ENCODE measurements around the gene EDEM2. TPM values are rescaled to one million over a fixed set of nuclear protein-coding genes. Genes with fewer than 3 reads are reported as not detected.
"Not testable (repeated sequence)": the region's sequence is repeated elsewhere in the genome, so short reads cannot be mapped to it uniquely, and the experiment has no call there.

EDEM2 gene
- total and polyA plus RNA-seq, 9 donors = 6.4 to 19.4 (median 13.4) TPM

DNA sequence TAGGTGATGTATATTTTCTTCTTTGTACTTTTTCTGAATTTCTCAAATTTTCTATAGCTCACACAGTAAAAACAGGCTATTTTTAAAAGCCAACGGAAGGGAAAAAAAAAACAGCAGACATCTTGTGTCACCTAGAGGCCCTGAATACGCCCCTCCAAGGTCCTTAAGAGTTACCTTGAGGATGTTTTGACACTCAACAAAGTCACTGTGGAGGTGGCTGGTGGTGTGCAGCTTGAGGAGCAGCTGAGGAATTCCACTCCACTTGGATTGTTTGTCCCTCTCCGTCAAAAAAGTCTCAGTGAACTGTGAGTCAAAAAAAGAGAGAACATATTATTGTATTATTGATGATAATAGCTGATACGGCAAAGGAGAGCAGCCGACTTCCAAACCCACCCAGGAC, 69.3 kb downstream of the EDEM2 start:
- Histone ChIP-seq H3K36me3 (no peaks in the 10 kb centered on the region), H3K4me1 (ENCODE audit: insufficient read depth) (peaks cover 5% of the 10 kb centered on the region), H3K4me3 (no peak overlapping the region), H3K27me3 (no peaks in the 10 kb centered on the region), H3K9me3 (no peaks in the 10 kb centered on the region), H3K27ac (no peak overlapping the region)
- TF ChIP-seq, protein P1, sequence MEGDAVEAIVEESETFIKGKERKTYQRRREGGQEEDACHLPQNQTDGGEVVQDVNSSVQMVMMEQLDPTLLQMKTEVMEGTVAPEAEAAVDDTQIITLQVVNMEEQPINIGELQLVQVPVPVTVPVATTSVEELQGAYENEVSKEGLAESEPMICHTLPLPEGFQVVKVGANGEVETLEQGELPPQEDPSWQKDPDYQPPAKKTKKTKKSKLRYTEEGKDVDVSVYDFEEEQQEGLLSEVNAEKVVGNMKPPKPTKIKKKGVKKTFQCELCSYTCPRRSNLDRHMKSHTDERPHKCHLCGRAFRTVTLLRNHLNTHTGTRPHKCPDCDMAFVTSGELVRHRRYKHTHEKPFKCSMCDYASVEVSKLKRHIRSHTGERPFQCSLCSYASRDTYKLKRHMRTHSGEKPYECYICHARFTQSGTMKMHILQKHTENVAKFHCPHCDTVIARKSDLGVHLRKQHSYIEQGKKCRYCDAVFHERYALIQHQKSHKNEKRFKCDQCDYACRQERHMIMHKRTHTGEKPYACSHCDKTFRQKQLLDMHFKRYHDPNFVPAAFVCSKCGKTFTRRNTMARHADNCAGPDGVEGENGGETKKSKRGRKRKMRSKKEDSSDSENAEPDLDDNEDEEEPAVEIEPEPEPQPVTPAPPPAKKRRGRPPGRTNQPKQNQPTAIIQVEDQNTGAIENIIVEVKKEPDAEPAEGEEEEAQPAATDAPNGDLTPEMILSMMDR (IDR thresholded peaks at IDR 0.05) = no peak
- TF ChIP-seq EP300 (IDR thresholded peaks at IDR 0.05) (no peak), POLR2A (IDR thresholded peaks at IDR 0.05) (no peak)
- WGBS, 3 donors = 92 to 94% (median 93%) methylated on average over 5 of the region's 5 CpGs
- intact Hi-C loops (cut with DNase I) = no loop called here
- DNase-seq = no peak

DNA sequence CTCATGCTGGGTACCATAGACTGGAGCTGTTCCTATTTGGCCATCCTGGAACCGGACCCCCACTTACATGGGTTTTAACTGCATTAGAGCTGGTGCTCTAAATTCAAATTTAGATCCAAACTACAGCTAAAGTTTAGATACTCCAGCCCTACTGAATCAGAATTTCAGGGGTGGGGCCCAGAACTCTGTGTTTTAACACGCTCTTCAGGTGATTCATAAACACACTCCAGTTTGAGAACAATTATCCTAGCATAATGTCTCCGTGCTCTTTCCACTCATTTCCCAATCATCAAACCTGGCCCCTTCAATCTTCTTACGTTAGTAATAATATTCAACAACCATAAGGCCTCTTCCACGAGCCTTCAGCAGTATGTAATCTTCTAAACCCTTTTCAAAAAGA, 69.8 kb downstream of the EDEM2 start:
- no peak overlapping the region for H3K27ac ChIP-seq
- intact Hi-C loops (cut with DNase I) = no loop called here
- no peaks in the 10 kb centered on the region for H3K9me3 ChIP-seq
- no peaks in the 10 kb centered on the region for H3K36me3 ChIP-seq
- no peak overlapping the region for H3K4me3 ChIP-seq
- DNase-seq = no peak
- WGBS, 3 donors = 97 to 100% (median 98%) methylated on average over 5 of the region's 5 CpGs
- TF ChIP-seq, protein P1 (IDR thresholded peaks at IDR 0.05) = no peak
- TF ChIP-seq EP300 (IDR thresholded peaks at IDR 0.05) (no peak), POLR2A (IDR thresholded peaks at IDR 0.05) (no peak)
- no peaks in the 10 kb centered on the region for H3K27me3 ChIP-seq
- H3K4me1 ChIP-seq (ENCODE audit: insufficient read depth) = peaks cover 5% of the 10 kb centered on the region

DNA sequence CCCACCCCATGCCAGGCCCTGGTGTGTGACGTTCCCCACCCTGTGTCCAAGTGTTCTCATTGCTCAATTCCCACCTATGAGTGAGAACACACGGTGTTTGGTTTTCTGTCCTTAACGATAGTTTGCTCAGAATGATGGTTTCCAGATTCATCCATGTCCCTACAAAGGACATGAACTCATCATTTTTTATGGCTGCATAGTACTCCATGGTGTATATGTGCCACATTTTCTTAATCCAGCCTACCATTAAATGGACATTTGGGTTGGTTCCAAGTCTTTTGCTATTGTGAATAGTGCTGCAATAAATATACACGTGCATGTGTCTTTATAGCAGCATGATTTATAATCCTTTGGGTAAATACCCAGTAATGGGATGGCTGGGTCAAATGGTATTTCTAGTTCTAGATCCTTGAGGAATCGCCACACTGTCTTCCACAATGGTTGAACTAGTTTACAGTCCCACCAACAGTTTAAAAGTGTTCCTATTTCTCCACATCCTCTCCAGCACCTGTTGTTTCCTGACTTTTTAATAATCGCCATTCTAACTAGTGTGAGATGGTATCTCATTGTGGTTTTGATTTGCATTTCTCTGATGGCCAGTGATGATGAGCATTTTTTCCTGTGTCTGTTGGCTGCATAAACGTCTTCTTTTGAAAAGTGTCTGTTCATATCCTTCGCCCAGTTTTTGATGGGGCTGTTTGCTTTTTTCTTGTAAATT, 75.5 kb downstream of the EDEM2 start:
- H3K4me3 ChIP-seq; H3K9me3 ChIP-seq; H3K4me1 ChIP-seq (ENCODE audit: insufficient read depth); H3K27me3 ChIP-seq; DNase-seq; intact Hi-C loops (cut with DNase I); H3K27ac ChIP-seq; H3K36me3 ChIP-seq: not testable (repeated sequence)
- 91 to 97% (median 94%) methylated on average over 8 of the region's 8 CpGs for whole genome bisulfite sequencing, 3 donors

DNA sequence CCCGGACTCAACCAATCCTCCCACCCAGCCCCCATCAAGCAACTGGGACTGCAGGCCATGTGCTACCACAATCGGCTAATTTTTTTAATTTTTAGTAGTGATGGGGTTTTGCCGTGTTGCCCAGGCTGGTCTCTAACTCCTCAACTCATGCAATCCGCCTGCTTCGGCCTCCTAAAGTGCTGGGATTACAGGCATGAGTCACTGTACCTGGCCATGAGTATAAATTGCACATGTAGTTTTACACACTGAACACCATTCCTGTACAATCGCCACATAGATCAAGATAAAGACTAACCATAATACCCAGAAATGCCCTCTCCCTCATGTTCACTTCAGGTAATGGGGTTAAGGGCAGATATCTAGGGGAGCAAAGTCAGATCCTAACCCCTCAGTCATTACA, 80.9 kb downstream of the EDEM2 start:
- intact Hi-C loops (cut with DNase I) = no loop called here
- Histone ChIP-seq H3K9me3 (no peaks in the 10 kb centered on the region), H3K27me3 (no peaks in the 10 kb centered on the region), H3K4me1 (ENCODE audit: insufficient read depth) (no peaks in the 10 kb centered on the region), H3K27ac (no peak overlapping the region), H3K36me3 (no peaks in the 10 kb centered on the region), H3K4me3 (no peak overlapping the region)
- DNase-seq = no peak
- no peak for TF ChIP-seq POLR2A (IDR thresholded peaks at IDR 0.05)
- 90 to 94% (median 90%) methylated on average over 6 of the region's 6 CpGs for WGBS, 3 donors

Small RNAs within 50 kb of the gene (small RNA-seq; reads per million reads assigned to genes)
- gene RF00275 (not detected), gene RNA5SP483 (not detected)

Other genes with a start within 250 kb of the EDEM2 start
- gene GSS, start 191.5 kb downstream of the EDEM2 start, total RNA-seq = 10 to 100 TPM; 14.5 to 35.3 (median 22.2) TPM
- gene GSS, start 191.5 kb downstream of the EDEM2 start, polyA plus RNA-seq = 10 to 100 TPM; 19.8 to 42.0 TPM
- gene MYH7B, start 191.5 kb downstream of the EDEM2 start, total RNA-seq = 1 to 10 TPM in 4 of 7 donors, under 1 TPM in 3; 0.74 to 2.6 (median 1.1) TPM
- gene MYH7B, start 191.5 kb downstream of the EDEM2 start, polyA plus RNA-seq = 1 to 10 TPM in 1 of 2 donors, under 1 TPM in 1; 0.30 to 2.3 TPM
- gene TRPC4AP, start 54.5 kb downstream of the EDEM2 start, total RNA-seq = 10 to 100 TPM; 32.9 to 41.5 (median 40.7) TPM
- gene TRPC4AP, start 54.5 kb downstream of the EDEM2 start, polyA plus RNA-seq = 10 to 100 TPM; 30.5 to 51.8 TPM
- gene PROCR, start 24.7 kb upstream of the EDEM2 start, total RNA-seq = 10 to 100 TPM in 6 of 7 donors, 1 to 10 TPM in 1; 9.1 to 38.4 (median 17.5) TPM
- gene PROCR, start 24.7 kb upstream of the EDEM2 start, polyA plus RNA-seq = 10 to 100 TPM; 24.9 to 40.2 TPM
- gene MMP24, start 79.4 kb upstream of the EDEM2 start, total RNA-seq = 10 to 100 TPM in 1 of 7 donors, 1 to 10 TPM in 2, under 1 TPM in 4; 0.20 to 10.8 (median 0.67) TPM
- under 1 TPM; 0.55 to 0.81 TPM for gene MMP24, start 79.4 kb upstream of the EDEM2 start, polyA plus RNA-seq
- 10 to 100 TPM; 22.9 to 77.7 (median 65.8) TPM for gene MMP24OS, start 130.8 kb upstream of the EDEM2 start, total RNA-seq
- gene MMP24OS, start 130.8 kb upstream of the EDEM2 start, polyA plus RNA-seq = 10 to 100 TPM; 20.5 to 42.4 TPM
- gene EIF6, start 137.4 kb upstream of the EDEM2 start, total RNA-seq = 10 to 100 TPM; 36.6 to 93.1 (median 69.8) TPM
- 10 to 100 TPM; 43.3 to 88.4 TPM for gene EIF6, start 137.4 kb upstream of the EDEM2 start, polyA plus RNA-seq
- gene FAM83C, start 145.1 kb upstream of the EDEM2 start, total RNA-seq = not detected
- not detected for gene FAM83C, start 145.1 kb upstream of the EDEM2 start, polyA plus RNA-seq

All from ovary (tissue), 9 donors.